ENCODE results near the gene BCAS3.

Gene BCAS3

GRCh38 chr17:61200339-61200715, 522.7 kb downstream of the BCAS3 start:
- no peak for TF ChIP-seq CTCF (IDR thresholded peaks at IDR 0.05; ENCODE audit: low read depth, low read length)
- peaks cover 23% of the 10 kb centered on the region for H3K4me1 ChIP-seq

GRCh38 chr17:61201211-61201610, 523.6 kb downstream of the BCAS3 start:
- Histone ChIP-seq H3K4me1 (peaks cover 32% of the 10 kb centered on the region), H3K27me3 (no peaks in the 10 kb centered on the region), H3K4me3 (ENCODE audit: low read depth, low read length) (no peak overlapping the region), H3K36me3 (no peaks in the 10 kb centered on the region), H3K9me3 (peaks cover 2% of the 10 kb centered on the region; the same call in 1 of the 2 replicates)
- no peak for DNase-seq
- no peak for TF ChIP-seq CTCF (IDR thresholded peaks at IDR 0.05; ENCODE audit: low read depth, low read length)

More at GRCh38 chr17:61200339-61200715, 522.7 kb downstream of the BCAS3 start:
- H3K4me3 ChIP-seq (ENCODE audit: low read depth, low read length): no peak overlapping the region
- no peaks in the 10 kb centered on the region for H3K27me3 ChIP-seq
- H3K9me3 ChIP-seq: peaks cover under 1% of the 10 kb centered on the region; the same call in 1 of the 2 replicates
- no peak for DNase-seq
- no peaks in the 10 kb centered on the region for H3K36me3 ChIP-seq

GRCh38 chr17:61202564-61202963, 524.9 kb downstream of the BCAS3 start:
- Histone ChIP-seq H3K36me3 (no peaks in the 10 kb centered on the region), H3K9me3 (peaks cover 2% of the 10 kb centered on the region; the same call in 1 of the 2 replicates), H3K4me3 (ENCODE audit: low read depth, low read length) (no peak overlapping the region), H3K27me3 (no peaks in the 10 kb centered on the region), H3K4me1 (peaks cover 25% of the 10 kb centered on the region)
- no peak for DNase-seq
- no peak for TF ChIP-seq CTCF (IDR thresholded peaks at IDR 0.05; ENCODE audit: low read depth, low read length)

- Histone ChIP-seq H3K27me3 (no peaks in the 10 kb centered on the region), H3K9me3 (peaks cover 2% of the 10 kb centered on the region; the same call in 1 of the 2 replicates), H3K4me3 (ENCODE audit: low read depth, low read length) (no peak overlapping the region), H3K4me1 (peaks cover 30% of the 10 kb centered on the region; the same call in 1 of the 2 replicates), H3K36me3 (no peaks in the 10 kb centered on the region)
- DNase-seq: no peak
- no peak for TF ChIP-seq CTCF (IDR thresholded peaks at IDR 0.05; ENCODE audit: low read depth, low read length)
Observed at GRCh38 chr17:61203671-61204131, 526.0 kb downstream of the BCAS3 start.

- H3K9me3 ChIP-seq: peaks cover 2% of the 10 kb centered on the region; the same call in 1 of the 2 replicates
- no peak for DNase-seq
- H3K36me3 ChIP-seq: no peaks in the 10 kb centered on the region
- TF ChIP-seq CTCF (IDR thresholded peaks at IDR 0.05; ENCODE audit: low read depth, low read length): no peak
- peaks cover 35% of the 10 kb centered on the region for H3K4me1 ChIP-seq
- H3K27me3 ChIP-seq: no peaks in the 10 kb centered on the region
- H3K4me3 ChIP-seq (ENCODE audit: low read depth, low read length): no peak overlapping the region
Observed at GRCh38 chr17:61204456-61204855, 526.8 kb downstream of the BCAS3 start.

GRCh38 chr17:61205401-61205800, 527.8 kb downstream of the BCAS3 start:
- Histone ChIP-seq H3K4me3 (ENCODE audit: low read depth, low read length) (no peak overlapping the region), H3K27me3 (no peaks in the 10 kb centered on the region), H3K9me3 (peaks cover 2% of the 10 kb centered on the region; the same call in 1 of the 2 replicates), H3K4me1 (peaks cover 40% of the 10 kb centered on the region), H3K36me3 (no peaks in the 10 kb centered on the region)
- TF ChIP-seq CTCF (IDR thresholded peaks at IDR 0.05; ENCODE audit: low read depth, low read length): no peak
- no peak for DNase-seq
